ENCODE measurements around the gene PRSS22.

DNA sequence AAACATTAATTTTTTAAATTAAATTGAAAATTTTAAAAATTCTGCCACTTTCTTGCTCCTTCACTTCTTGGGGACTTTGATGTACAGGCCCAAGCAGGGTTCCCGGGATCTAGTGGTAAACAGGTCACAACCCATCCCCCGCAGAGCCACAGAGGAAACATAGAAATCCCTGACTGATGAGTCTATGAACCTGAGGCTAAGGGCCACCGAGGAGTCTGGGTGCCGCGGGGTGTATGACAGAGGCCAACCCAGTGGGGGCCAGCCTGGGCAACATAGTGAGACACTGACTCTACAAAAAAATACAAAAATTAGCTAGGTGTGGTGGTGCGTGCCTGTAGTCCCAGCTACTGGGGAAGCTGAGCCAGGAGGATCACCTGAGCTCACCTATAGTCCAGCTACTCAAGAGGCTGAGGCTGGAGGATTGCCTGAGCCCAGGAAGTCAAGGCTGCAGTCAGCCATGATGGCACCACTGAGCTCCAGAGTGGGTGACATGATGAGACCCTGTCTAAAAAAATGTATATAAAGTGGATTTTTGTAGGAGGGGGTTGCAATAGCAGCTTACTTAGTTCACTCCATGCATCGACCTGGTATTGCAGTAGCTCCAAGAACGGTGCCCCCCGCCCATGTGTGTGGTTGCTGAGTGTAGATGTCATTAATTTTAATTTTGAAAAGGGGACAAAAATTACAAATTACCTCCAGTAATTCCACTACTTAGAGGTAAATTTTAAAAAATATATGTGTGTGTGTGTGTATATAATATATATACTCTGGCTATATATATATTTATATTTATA is 44.6 kb upstream of the PRSS22 start:
- TF ChIP-seq, protein P1, sequence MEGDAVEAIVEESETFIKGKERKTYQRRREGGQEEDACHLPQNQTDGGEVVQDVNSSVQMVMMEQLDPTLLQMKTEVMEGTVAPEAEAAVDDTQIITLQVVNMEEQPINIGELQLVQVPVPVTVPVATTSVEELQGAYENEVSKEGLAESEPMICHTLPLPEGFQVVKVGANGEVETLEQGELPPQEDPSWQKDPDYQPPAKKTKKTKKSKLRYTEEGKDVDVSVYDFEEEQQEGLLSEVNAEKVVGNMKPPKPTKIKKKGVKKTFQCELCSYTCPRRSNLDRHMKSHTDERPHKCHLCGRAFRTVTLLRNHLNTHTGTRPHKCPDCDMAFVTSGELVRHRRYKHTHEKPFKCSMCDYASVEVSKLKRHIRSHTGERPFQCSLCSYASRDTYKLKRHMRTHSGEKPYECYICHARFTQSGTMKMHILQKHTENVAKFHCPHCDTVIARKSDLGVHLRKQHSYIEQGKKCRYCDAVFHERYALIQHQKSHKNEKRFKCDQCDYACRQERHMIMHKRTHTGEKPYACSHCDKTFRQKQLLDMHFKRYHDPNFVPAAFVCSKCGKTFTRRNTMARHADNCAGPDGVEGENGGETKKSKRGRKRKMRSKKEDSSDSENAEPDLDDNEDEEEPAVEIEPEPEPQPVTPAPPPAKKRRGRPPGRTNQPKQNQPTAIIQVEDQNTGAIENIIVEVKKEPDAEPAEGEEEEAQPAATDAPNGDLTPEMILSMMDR (IDR thresholded peaks at IDR 0.05), result no peak
- TF ChIP-seq POLR2A (IDR thresholded peaks at IDR 0.05), result no peak
- no peak for TF ChIP-seq POLR2AphosphoS5 (IDR thresholded peaks at IDR 0.05)

Measured in breast epithelium (tissue), 3 donors.